HG03571 (cell line): Measurements from ENCODE around the gene ANO2.

ENCODE experiments used
- ATAC-seq: cut with Tn5 transposase; IDR thresholded peaks from one replicate; pipeline ENCODE4 v1.9.1; 2021; ENCODE audit not compliant: unreplicated experiment

Gene ANO2

GRCh38 chr12:5736527-5736926 is 208.5 kb downstream of the ANO2 start:
- ATAC-seq = no peak

GRCh38 chr12:5736016-5736415 is 209.0 kb downstream of the ANO2 start:
- no peak for ATAC-seq

GRCh38 chr12:5733916-5734315 is 211.1 kb downstream of the ANO2 start:
- ATAC-seq = no peak

GRCh38 chr12:5733136-5733755 is 211.8 kb downstream of the ANO2 start:
- ATAC-seq = no peak

- ATAC-seq = no peak
These were observed 214.1 kb downstream of the ANO2 start for GRCh38 chr12:5730962-5731361.

- ATAC-seq = no peak
These were observed 221.3 kb downstream of the ANO2 start for GRCh38 chr12:5723711-5724252.

GRCh38 chr12:5723071-5723470 is 222.0 kb downstream of the ANO2 start:
- ATAC-seq = no peak

GRCh38 chr12:5720381-5721005 is 224.6 kb downstream of the ANO2 start:
- ATAC-seq = no peak

GRCh38 chr12:5718680-5719079 is 226.4 kb downstream of the ANO2 start:
- ATAC-seq = no peak

GRCh38 chr12:5718073-5718472 is 227.0 kb downstream of the ANO2 start:
- no peak for ATAC-seq

- ATAC-seq = no peak
These were observed 228.1 kb downstream of the ANO2 start for GRCh38 chr12:5716976-5717375.

GRCh38 chr12:5716201-5716600 is 228.9 kb downstream of the ANO2 start:
- ATAC-seq = no peak

GRCh38 chr12:5715021-5715420 is 230.0 kb downstream of the ANO2 start:
- no peak for ATAC-seq

GRCh38 chr12:5713599-5714081 is 231.4 kb downstream of the ANO2 start:
- no peak for ATAC-seq

- no peak for ATAC-seq
These were observed 234.7 kb downstream of the ANO2 start for GRCh38 chr12:5710260-5710878.

GRCh38 chr12:5708371-5708770 is 236.7 kb downstream of the ANO2 start:
- no peak for ATAC-seq

- ATAC-seq = no peak
These were observed 238.8 kb downstream of the ANO2 start for GRCh38 chr12:5706247-5706646.

GRCh38 chr12:5705791-5706190 is 239.3 kb downstream of the ANO2 start:
- ATAC-seq = no peak

GRCh38 chr12:5694759-5695409 is 250.2 kb downstream of the ANO2 start:
- ATAC-seq = no peak

GRCh38 chr12:5692850-5693249 is 252.2 kb downstream of the ANO2 start:
- ATAC-seq = no peak

- ATAC-seq = no peak
These were observed 253.1 kb downstream of the ANO2 start for GRCh38 chr12:5691943-5692342.

GRCh38 chr12:5690240-5690639 is 254.8 kb downstream of the ANO2 start:
- ATAC-seq = no peak
